GM13977 (cell line): ENCODE data around the gene TMSB10.
"Not testable (repeated sequence)": the region's sequence is repeated elsewhere in the genome, so short reads cannot be mapped to it uniquely, and the experiment has no call there.

Source experiments
- DNase-seq: peaks from one replicate; pipeline ENCODE4 v3.0.0; 2012; ENCODE audit warnings: low spot score
- in situ Hi-C: fragments of 300-500 bp; cut with MboI; formaldehyde crosslinking; loops from one replicate; pipeline ENCODE4 v1.12.0; 2022; ENCODE audit warnings: low sequenced_read_pairs, low pct_unique_long_range_greater_than_20kb, mixed read lengths, inconsistent platforms; ENCODE audit not compliant: unreplicated experiment
- TF ChIP-seq, protein P1 (sequence below): IDR thresholded peaks from 2 replicates; pipeline ENCODE4 v1.5.1; 2012; ENCODE audit warnings: mild to moderate bottlenecking, control low read depth; ENCODE audit not compliant: insufficient read depth; ENCODE audit errors: extremely low read depth, missing control alignments

Gene TMSB10

GRCh38 chr2:84911135-84911678, 5.8 kb downstream of the TMSB10 start:
- DNase-seq = no peak
- in situ Hi-C loops = loop anchor here (25.0 kb wide), 1 partner anchor 376 kb away; no protein-coding TSS in a partner anchor
- TF ChIP-seq, protein P1, sequence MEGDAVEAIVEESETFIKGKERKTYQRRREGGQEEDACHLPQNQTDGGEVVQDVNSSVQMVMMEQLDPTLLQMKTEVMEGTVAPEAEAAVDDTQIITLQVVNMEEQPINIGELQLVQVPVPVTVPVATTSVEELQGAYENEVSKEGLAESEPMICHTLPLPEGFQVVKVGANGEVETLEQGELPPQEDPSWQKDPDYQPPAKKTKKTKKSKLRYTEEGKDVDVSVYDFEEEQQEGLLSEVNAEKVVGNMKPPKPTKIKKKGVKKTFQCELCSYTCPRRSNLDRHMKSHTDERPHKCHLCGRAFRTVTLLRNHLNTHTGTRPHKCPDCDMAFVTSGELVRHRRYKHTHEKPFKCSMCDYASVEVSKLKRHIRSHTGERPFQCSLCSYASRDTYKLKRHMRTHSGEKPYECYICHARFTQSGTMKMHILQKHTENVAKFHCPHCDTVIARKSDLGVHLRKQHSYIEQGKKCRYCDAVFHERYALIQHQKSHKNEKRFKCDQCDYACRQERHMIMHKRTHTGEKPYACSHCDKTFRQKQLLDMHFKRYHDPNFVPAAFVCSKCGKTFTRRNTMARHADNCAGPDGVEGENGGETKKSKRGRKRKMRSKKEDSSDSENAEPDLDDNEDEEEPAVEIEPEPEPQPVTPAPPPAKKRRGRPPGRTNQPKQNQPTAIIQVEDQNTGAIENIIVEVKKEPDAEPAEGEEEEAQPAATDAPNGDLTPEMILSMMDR = no peak

- no peak for DNase-seq
- in situ Hi-C loops = loop anchor here (25.0 kb wide), 1 partner anchor 374 kb away; no protein-coding TSS in a partner anchor
- TF ChIP-seq, protein P1 = no peak
Observed at GRCh38 chr2:84912984-84913383, 7.5 kb downstream of the TMSB10 start.

- in situ Hi-C loops = loop anchor here (25.0 kb wide), 1 partner anchor 373 kb away; no protein-coding TSS in a partner anchor
- TF ChIP-seq, protein P1 = no peak
- DNase-seq = no peak
Observed at GRCh38 chr2:84914334-84914733, 8.9 kb downstream of the TMSB10 start.

GRCh38 chr2:84915675-84916074, 10.2 kb downstream of the TMSB10 start:
- in situ Hi-C loops = loop anchor here (25.0 kb wide), 1 partner anchor 372 kb away; no protein-coding TSS in a partner anchor
- DNase-seq = not testable (repeated sequence)

GRCh38 chr2:84917821-84918220, 12.4 kb downstream of the TMSB10 start:
- not testable (repeated sequence) for DNase-seq
- in situ Hi-C loops = loop anchor here (25.0 kb wide), 1 partner anchor 369 kb away; no protein-coding TSS in a partner anchor

GRCh38 chr2:84918430-84918829, 13.0 kb downstream of the TMSB10 start:
- in situ Hi-C loops = loop anchor here (25.0 kb wide), 1 partner anchor 369 kb away; no protein-coding TSS in a partner anchor
- TF ChIP-seq, protein P1 = no peak
- no peak for DNase-seq

DNA sequence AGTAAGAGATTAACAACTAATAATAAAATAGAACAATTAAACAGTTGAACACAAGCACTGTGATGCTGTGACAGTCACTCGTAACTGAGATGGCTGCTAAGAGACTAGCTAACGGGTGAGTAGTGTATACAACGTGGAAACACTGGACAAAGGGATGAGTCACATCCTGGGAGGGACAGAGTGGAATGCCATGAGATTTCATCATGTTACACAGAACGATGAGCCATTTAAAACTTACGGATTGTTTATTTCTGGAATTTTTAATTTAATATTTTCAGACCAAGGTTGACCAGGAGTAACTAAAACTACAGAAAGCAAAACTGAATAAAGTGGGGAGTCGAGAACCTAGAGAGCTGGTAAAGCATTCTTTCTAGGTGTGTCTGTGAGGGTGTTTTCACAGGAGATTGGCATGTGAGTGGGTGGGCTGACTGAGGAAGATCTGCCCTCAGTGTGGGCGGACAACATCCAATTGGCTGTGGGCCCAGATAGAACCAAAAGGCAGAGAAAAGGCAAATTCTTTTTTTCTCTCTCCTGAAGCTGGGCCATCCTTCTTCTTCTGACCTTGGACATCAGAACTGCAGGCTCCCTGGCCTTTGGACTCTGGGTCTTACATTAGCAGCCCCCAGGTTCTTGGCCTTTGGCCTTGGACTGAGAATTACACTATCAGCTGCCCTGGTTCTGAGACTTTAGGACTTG, 14.6 kb downstream of the TMSB10 start:
- in situ Hi-C loops = loop anchor here (25.0 kb wide), 1 partner anchor 367 kb away; no protein-coding TSS in a partner anchor
- TF ChIP-seq, protein P1 = no peak
- no peak for DNase-seq
